ENCODE measurements around the gene PTGFRN. TPM values are rescaled to one million over a fixed set of nuclear protein-coding genes. Genes with fewer than 3 reads are reported as not detected.

Gene PTGFRN
- total and polyA plus RNA-seq, 9 of the 15 experiments (the other 6 are each of a cell fraction or from before 2014, with no cell fraction given): 17.3 to 33.1 (median 25.7) TPM

DNA sequence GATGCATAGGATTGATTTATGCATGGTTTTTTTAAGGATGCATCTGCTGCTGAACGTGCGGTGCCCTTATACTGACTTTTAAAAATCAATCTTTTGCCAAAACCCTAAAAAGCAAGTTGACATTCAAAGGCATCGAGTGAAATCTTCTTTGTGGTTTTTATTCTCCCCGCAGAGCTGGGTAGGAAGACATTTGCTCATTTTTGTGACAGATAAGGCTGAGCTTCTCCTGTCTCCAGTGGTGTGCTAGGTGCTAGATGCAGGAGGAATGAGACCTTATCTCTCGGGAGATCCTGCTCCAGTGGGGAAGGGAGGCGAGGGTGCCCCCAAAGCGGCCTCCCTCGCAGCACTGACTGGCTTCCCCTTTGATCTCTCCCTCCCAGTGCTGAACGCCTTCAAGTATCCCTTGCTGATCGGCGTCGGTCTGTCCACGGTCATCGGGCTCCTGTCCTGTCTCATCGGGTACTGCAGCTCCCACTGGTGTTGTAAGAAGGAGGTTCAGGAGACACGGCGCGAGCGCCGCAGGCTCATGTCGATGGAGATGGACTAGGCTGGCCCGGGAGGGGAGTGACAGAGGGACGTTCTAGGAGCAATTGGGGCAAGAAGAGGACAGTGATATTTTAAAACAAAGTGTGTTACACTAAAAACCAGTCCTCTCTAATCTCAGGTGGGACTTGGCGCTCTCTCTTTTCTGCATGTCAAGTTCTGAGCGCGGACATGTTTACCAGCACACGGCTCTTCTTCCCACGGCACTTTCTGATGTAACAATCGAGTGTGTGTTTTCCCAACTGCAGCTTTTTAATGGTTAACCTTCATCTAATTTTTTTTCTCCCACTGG, 76.9 kb downstream of the PTGFRN start (continued):
- TF ChIP-seq RAD21 (CRISPR knock-in tag; conservative IDR thresholded peaks at IDR 0.05 in 1 of 2, IDR thresholded peaks at IDR 0.05 in 1 of 2): peak; percentile 16 to 44; a peak in 3 of 4 replicates
- TF ChIP-seq MBD2 (IDR thresholded peaks at IDR 0.05; ENCODE audit: borderline replicate concordance, low read depth): no peak
- TF ChIP-seq ZNF699 (CRISPR knock-in tag; IDR thresholded peaks at IDR 0.05; ENCODE audit: insufficient replicate concordance): no peak
- no peak for TF ChIP-seq CAMTA2 (CRISPR knock-in tag; conservative IDR thresholded peaks at IDR 0.05)
- TF ChIP-seq, protein P1, sequence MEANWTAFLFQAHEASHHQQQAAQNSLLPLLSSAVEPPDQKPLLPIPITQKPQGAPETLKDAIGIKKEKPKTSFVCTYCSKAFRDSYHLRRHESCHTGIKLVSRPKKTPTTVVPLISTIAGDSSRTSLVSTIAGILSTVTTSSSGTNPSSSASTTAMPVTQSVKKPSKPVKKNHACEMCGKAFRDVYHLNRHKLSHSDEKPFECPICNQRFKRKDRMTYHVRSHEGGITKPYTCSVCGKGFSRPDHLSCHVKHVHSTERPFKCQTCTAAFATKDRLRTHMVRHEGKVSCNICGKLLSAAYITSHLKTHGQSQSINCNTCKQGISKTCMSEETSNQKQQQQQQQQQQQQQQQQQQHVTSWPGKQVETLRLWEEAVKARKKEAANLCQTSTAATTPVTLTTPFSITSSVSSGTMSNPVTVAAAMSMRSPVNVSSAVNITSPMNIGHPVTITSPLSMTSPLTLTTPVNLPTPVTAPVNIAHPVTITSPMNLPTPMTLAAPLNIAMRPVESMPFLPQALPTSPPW (CRISPR knock-in tag; IDR thresholded peaks at IDR 0.05): peak; percentile 39; the same call in 1 of the 2 replicates
- TF ChIP-seq, protein P2, sequence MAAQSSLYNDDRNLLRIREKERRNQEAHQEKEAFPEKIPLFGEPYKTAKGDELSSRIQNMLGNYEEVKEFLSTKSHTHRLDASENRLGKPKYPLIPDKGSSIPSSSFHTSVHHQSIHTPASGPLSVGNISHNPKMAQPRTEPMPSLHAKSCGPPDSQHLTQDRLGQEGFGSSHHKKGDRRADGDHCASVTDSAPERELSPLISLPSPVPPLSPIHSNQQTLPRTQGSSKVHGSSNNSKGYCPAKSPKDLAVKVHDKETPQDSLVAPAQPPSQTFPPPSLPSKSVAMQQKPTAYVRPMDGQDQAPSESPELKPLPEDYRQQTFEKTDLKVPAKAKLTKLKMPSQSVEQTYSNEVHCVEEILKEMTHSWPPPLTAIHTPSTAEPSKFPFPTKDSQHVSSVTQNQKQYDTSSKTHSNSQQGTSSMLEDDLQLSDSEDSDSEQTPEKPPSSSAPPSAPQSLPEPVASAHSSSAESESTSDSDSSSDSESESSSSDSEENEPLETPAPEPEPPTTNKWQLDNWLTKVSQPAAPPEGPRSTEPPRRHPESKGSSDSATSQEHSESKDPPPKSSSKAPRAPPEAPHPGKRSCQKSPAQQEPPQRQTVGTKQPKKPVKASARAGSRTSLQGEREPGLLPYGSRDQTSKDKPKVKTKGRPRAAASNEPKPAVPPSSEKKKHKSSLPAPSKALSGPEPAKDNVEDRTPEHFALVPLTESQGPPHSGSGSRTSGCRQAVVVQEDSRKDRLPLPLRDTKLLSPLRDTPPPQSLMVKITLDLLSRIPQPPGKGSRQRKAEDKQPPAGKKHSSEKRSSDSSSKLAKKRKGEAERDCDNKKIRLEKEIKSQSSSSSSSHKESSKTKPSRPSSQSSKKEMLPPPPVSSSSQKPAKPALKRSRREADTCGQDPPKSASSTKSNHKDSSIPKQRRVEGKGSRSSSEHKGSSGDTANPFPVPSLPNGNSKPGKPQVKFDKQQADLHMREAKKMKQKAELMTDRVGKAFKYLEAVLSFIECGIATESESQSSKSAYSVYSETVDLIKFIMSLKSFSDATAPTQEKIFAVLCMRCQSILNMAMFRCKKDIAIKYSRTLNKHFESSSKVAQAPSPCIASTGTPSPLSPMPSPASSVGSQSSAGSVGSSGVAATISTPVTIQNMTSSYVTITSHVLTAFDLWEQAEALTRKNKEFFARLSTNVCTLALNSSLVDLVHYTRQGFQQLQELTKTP (IDR thresholded peaks at IDR 0.05; ENCODE audit: low read depth in 1 of 2, partially characterized antibody in 2 of 2): no peak
- TF ChIP-seq, protein P3, sequence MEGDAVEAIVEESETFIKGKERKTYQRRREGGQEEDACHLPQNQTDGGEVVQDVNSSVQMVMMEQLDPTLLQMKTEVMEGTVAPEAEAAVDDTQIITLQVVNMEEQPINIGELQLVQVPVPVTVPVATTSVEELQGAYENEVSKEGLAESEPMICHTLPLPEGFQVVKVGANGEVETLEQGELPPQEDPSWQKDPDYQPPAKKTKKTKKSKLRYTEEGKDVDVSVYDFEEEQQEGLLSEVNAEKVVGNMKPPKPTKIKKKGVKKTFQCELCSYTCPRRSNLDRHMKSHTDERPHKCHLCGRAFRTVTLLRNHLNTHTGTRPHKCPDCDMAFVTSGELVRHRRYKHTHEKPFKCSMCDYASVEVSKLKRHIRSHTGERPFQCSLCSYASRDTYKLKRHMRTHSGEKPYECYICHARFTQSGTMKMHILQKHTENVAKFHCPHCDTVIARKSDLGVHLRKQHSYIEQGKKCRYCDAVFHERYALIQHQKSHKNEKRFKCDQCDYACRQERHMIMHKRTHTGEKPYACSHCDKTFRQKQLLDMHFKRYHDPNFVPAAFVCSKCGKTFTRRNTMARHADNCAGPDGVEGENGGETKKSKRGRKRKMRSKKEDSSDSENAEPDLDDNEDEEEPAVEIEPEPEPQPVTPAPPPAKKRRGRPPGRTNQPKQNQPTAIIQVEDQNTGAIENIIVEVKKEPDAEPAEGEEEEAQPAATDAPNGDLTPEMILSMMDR (IDR thresholded peaks at IDR 0.05 in 2 of 3, conservative IDR thresholded peaks at IDR 0.05 in 1 of 3; ENCODE audit: insufficient read depth in 2 of 3, low read depth in 1 of 3, low read length in 3 of 3): peak; percentile 40 to 46 (median 45); a peak in 4 of 6 replicates
- TF ChIP-seq, protein P4, sequence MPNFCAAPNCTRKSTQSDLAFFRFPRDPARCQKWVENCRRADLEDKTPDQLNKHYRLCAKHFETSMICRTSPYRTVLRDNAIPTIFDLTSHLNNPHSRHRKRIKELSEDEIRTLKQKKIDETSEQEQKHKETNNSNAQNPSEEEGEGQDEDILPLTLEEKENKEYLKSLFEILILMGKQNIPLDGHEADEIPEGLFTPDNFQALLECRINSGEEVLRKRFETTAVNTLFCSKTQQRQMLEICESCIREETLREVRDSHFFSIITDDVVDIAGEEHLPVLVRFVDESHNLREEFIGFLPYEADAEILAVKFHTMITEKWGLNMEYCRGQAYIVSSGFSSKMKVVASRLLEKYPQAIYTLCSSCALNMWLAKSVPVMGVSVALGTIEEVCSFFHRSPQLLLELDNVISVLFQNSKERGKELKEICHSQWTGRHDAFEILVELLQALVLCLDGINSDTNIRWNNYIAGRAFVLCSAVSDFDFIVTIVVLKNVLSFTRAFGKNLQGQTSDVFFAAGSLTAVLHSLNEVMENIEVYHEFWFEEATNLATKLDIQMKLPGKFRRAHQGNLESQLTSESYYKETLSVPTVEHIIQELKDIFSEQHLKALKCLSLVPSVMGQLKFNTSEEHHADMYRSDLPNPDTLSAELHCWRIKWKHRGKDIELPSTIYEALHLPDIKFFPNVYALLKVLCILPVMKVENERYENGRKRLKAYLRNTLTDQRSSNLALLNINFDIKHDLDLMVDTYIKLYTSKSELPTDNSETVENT (CRISPR knock-in tag; IDR thresholded peaks at IDR 0.05): no peak
- 0 out of 2 replicates have a peak, but pooled peaks have one; percentile 3 for TF ChIP-seq JUND (IDR thresholded peaks at IDR 0.05; ENCODE audit: borderline replicate concordance, low read depth, low read length)
- peak; percentile 25; the same call in 1 of the 3 replicates for TF ChIP-seq JUND (tag; IDR thresholded peaks at IDR 0.05; ENCODE audit: borderline replicate concordance, low read depth, low read length)
- TF ChIP-seq SOX6 (IDR thresholded peaks at IDR 0.05): 0 out of 2 replicates have a peak, but pooled peaks have one; percentile 28
- no peak for TF ChIP-seq PHF8 (IDR thresholded peaks at IDR 0.05; ENCODE audit: borderline replicate concordance, low read length)
- TF ChIP-seq ZNF444 (CRISPR knock-in tag; IDR thresholded peaks at IDR 0.05): no peak
- no peak for TF ChIP-seq EGR1 (conservative IDR thresholded peaks at IDR 0.05)
- no peak for TF ChIP-seq HOXB6 (CRISPR knock-in tag; IDR thresholded peaks at IDR 0.05; ENCODE audit: borderline replicate concordance)
- no peak for TF ChIP-seq KAT7 (CRISPR knock-in tag; IDR thresholded peaks at IDR 0.05; ENCODE audit: borderline replicate concordance)
